ENCODE data around the gene STK24.
"Not testable (repeated sequence)": the region's sequence is repeated elsewhere in the genome, so short reads cannot be mapped to it uniquely, and the experiment has no call there.

The STK24 gene

DNA sequence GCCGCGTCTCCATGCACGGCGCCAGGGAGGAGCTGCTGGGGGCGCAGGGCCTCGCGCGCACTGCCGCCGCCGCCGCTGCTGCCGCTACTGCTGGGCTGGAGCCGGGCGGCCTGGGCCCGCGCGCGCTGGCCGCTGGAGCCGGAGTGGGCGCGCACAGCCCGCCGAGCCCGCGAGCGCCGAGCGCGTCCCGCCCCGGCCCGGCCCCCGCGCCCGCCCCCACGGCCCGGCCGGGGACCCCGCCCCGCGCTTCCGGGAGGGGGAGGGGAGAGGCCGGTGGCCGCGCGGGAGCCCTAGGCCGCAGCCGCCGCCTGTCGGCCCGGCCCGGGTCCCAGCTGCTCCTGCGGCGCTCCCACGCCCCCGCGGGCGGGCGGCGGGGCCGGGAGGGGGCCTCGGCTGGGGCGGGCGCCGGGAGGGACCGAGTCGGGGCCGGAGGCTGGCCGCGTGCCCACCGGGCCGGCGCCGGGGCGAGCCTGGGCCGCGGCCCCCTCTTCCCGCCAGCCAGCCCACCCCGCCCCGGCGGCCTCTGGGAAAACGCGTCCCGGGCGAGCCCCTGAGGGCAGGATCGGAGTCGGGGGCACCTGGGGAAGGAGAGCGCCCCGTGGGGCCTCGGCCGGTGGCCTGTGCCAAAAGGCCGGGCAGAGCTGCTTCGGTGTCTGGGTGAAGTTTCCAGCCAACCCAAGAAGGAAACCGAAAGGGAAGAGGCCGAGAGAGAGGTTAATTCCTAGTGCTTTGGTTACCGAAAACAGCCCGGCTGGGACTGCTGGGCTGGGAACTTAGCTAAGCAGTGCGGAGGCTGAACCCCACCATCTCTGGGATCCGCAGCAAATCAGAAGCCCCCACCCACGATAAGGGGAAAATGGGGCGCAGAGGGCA is at the start of gene STK24:
Gene STK24 (minus strand): TSS at position 145 of the 873 bp plus-strand sequence. CDS start 321 bp downstream, outside the sequence.
- peak in 3 of 4 experiments; percentile 43 to 62 (median 47) for DNase-seq (ENCODE audit: low read depth in 4 of 4, low spot score in 1 of 4)

DNA sequence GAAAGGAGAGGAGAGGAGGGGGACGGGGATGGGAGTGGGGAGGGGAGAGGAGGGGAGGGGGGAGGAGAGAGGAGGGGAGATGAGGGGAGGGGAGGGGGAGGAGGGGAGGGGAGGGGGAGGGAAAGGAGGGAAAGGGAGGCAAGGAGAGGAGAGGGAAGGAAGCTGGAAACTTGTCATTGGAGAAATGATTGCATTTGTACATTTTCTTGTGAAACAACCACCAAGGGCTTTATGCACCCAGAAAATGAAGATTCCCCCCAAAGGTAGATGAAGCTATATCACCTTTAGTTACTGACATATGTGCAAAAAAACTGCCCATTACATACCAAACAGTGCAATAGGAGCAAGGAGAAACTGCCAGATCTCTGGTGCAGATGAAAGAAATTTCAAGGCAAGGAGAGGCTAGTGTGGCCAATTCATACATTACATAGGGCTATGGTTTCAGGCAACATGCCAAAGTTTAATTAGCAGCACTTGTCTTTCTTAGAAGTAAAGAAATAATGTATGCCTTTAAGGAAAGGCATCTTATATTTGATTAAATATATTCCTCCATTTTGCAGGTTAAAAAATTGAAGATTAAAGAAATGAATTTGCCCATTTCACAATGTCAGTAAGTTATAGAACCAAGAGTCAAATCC is 49.5 kb upstream of the STK24 start:
- DNase-seq (ENCODE audit: low read depth in 4 of 4, low spot score in 1 of 4) = no peak

DNA sequence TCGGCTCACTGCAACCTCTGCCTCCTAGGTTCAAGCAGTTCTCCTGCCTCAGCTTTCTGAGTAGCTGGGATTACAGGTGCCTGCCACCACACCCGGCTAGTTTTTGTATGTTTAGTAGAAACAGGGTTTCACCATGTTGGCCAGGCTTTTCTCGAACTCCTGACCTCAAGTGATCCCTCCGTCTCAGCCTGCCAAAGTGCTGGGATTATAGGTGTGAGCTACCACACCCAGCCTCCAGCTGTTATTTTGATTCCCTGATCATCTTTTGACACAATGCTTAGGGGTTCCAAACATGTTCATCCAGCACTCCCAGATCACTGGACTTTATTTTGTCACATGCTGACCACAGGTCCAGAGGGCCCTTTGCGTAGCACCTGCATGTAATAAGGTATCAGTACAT is 47.7 kb upstream of the STK24 start:
- DNase-seq (ENCODE audit: low read depth in 4 of 4, low spot score in 1 of 4) = not testable (repeated sequence)

DNA sequence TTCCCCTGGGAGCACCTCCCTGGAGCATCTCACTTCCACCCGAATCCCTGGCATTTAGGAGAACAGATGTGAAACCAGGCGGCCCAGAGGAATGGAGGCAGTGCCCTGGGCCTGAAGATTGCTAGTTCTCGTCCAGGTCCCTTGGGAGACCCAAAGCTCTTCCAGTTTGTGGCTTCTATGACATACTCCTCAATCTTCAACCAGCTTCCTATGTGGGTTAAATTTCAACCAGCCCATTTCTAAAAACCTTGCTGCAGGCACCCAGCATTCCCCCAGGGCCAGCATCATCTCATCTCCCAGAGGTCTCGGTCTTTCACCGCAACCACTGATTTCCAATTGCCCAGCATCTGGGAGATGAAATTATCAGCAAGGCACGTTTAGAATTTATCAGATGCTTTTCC is 46.0 kb upstream of the STK24 start:
- no peak for DNase-seq (ENCODE audit: low read depth in 4 of 4, low spot score in 1 of 4)

DNA sequence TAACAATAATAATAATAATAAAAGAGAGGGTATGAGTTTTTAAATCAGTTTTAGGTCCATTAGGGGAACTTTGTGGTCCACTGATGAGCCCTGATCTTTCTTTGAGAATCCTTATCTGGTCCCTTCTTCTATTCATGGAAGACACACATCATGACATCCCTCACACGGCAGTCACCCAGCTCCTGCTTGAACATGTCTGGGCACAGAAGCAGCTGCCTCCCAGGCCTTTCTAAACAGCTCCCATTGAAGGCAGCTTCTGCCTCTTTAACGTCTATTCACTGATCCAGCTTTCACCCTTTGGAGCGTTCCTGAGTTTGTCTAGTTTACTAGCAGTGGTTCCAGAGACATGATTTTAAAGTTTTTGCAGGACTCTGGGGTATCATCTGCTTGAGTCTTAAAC is 42.6 kb upstream of the STK24 start:
- no peak for DNase-seq (ENCODE audit: low read depth in 4 of 4, low spot score in 1 of 4)

GRCh38 chr13:98615595-98615994 is 38.7 kb upstream of the STK24 start:
- not testable (repeated sequence) for DNase-seq (ENCODE audit: low read depth in 4 of 4, low spot score in 1 of 4)

- DNase-seq (ENCODE audit: low read depth in 4 of 4, low spot score in 1 of 4) = no peak
Measured at GRCh38 chr13:98613591-98613990, 36.7 kb upstream of the STK24 start.

DNA sequence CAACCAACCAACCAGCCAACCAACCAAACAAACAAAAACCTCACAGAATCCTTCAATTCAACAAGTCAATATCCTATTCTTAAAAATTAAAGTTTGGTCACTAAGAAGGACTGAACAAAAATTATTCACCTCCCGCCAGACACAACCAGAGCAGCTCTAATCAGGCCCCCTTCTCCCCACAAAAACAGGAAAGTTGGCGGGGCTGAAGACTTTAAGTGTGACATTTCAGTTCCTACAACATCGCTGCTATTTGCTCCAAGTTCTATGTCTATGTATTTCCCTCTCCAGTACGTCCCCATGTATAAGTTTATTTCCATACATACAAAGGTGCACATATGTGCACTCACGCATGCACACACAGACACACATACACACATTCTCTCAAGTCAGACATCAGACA is 32.8 kb upstream of the STK24 start:
- DNase-seq (ENCODE audit: low read depth in 4 of 4, low spot score in 1 of 4) = no peak

DNA sequence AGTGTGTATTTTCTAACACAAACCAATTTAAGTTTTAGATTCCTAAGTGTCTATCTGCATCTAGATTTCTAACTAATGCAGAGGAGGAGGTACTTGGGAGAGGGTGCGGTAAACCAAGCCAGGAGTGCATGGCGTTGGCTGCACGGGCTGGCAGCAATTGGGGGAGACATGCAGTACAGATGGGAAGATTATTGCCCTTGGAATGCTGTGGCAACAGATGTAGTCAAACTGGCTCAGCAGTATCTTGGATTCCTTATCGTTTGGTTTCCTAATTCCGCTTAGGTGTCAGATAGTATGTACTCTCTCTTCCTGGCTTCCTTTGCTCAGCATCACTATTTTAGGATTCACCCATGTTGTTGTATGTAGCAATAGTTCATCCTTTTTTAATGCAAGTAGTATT is 29.4 kb upstream of the STK24 start:
- DNase-seq (ENCODE audit: low read depth in 4 of 4, low spot score in 1 of 4) = no peak

- no peak for DNase-seq (ENCODE audit: low read depth in 4 of 4, low spot score in 1 of 4)
Measured at GRCh38 chr13:98599502-98600328, 22.8 kb upstream of the STK24 start.

DNA sequence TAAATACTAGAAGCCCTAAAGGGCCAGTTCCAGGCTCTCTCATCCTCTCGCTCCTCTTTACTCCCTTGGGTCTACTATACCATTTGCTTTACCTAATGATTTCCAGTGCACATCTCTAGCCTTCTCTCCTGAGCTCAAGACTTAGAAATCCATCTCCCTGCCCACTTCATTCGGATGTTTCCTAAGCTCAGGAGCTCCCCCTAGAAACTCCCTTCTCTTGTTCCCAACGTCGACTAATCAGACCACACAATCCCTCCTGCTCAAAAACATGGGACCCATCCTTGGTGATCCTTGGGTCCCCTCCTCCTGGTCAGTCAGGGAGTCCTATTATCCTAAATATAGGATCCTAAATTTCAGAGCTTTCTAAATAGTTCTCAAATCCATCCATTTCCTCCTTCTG is 21.1 kb upstream of the STK24 start:
- no peak for DNase-seq (ENCODE audit: low read depth in 4 of 4, low spot score in 1 of 4)

DNA sequence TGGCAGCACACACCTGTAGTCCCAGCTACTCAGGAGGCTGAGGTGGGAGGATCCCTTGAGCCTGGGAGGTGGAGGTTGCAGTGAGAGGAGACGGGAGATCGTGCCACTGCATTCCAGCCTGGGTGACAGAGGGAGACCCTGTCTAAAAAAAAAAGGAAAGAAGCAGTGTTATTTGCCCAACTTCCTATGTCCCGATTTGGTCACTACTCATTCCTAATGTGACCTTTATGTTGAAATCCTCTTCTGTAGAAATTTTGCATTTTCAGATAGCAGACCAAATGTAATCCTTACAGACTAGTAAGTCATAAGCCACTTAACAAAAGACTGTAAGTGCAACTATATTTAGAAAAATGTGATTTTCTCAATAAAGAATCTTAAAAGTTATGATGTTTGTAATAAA is 18.2 kb upstream of the STK24 start:
- DNase-seq (ENCODE audit: low read depth in 4 of 4, low spot score in 1 of 4) = no peak

GRCh38 chr13:98592362-98592732 is 15.4 kb upstream of the STK24 start:
- DNase-seq (ENCODE audit: low read depth in 4 of 4, low spot score in 1 of 4) = no peak

DNA sequence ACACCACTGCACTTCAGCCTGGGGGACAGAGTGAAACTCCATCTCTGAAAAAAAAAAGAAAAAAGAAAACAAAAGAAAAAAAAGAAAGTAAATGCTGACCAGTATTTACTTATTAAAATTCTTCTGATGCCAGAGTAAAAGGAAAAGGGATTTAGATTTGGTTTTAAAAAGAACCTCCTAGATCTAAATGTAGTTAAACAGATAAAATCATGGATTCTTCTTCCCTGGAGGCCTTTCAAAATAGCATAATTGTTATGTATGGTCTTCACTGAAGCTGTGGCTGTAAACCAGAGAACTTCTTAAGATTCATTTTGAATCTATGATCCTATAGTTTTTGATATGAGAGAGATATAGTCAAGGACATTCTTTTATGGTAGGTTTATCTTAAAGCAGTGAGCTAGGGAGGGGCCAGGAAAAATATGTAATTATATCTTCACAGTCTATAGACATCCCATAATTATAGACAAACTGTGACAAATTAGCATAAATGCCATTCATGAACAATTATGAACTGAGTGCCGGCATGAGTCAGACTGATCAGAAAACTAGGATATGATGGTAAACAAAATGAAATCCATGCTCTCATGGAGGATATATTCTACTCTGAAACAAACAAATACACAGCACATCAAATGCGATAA is 14.9 kb upstream of the STK24 start:
- no peak for DNase-seq (ENCODE audit: low read depth in 4 of 4, low spot score in 1 of 4)

- not testable (repeated sequence) for DNase-seq (ENCODE audit: low read depth in 4 of 4, low spot score in 1 of 4)
Measured at GRCh38 chr13:98590471-98590870, 13.6 kb upstream of the STK24 start.

DNA sequence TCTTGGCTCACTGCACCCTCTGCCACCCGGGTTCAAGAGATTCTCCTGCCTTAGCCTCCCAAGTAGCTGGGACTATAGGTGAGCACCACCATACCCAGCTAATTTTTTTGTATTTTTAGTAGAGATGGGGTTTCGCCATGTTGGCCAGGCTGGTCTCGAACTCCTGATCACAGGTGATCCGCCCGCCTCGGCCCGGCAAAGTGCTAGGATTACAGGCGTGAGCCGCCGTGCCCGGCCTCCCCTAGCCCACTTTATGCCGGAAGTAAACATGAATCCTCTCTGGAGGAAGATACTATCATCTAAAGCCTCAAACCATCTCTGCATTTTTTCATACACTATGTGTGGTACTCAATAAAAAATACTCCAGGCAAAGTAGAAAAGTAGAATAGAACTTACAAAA is 12.6 kb upstream of the STK24 start:
- not testable (repeated sequence) for DNase-seq (ENCODE audit: low read depth in 4 of 4, low spot score in 1 of 4)

GRCh38 chr13:98586400-98587345 is 9.8 kb upstream of the STK24 start:
- DNase-seq (ENCODE audit: low read depth in 4 of 4, low spot score in 1 of 4) = no peak

GRCh38 chr13:98585946-98586345 is 9.0 kb upstream of the STK24 start:
- no peak for DNase-seq (ENCODE audit: low read depth in 4 of 4, low spot score in 1 of 4)

DNA sequence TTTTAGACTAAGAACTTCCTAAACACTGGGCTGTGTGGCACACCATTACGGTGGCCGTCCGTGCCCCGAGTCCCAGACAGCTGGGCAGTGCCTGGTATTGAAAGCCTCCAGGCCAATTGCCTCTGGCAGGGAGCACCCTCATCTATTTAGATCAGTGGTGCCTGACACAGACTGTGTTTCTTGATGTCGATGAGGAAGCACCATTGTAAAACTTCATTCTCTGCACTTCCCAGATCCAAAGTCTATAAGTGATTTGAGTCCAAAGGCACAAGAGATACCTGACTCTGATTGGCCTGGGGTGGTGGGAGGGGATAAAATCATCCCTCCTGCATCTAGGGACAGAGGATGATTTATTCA is 8.5 kb upstream of the STK24 start:
- no peak for DNase-seq (ENCODE audit: low read depth in 4 of 4, low spot score in 1 of 4)
